HG02981 (cell line): ENCODE data around the gene ERC1.
"Not testable (repeated sequence)": the region's sequence is repeated elsewhere in the genome, so short reads cannot be mapped to it uniquely, and the experiment has no call there.

Source experiments
- ATAC-seq: cut with Tn5 transposase; IDR thresholded peaks from one replicate; pipeline ENCODE4 v1.9.1; 2021; ENCODE audit warnings: mild to moderate bottlenecking, moderate library complexity; ENCODE audit not compliant: unreplicated experiment

The ERC1 gene

DNA sequence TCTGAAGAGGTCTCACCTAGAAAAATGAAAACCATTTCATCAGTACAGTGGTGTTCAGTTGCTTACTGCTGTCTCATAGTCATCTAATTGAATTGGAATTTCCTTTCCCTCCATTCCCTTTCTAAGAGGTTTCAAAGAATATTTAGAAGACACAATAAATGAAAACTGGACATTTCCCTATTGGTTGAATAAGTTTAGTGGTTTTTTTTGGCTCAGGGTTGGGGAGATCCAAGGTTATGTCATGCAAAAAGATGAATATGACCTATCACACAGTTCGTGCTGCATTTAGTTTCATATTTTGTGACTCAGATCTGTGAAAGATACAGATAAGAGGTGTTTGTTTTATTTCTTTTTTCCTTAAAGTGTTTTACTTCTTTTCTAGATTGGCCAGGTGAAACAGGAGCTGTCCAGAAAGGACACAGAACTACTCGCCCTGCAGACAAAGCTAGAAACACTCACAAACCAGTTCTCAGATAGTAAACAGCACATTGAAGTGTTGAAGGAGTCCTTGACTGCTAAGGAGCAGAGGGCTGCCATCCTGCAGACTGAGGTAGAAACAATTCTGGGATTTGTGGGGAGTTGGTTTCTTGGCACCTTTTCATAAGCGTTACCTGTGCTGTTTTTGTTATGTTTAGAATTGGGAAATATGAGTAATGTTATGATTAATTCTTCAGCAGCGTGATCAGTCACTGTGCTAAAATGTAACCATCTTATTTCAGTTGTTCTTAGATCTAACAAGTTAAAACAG is 124.6 kb downstream of the ERC1 start:
- no peak for ATAC-seq

DNA sequence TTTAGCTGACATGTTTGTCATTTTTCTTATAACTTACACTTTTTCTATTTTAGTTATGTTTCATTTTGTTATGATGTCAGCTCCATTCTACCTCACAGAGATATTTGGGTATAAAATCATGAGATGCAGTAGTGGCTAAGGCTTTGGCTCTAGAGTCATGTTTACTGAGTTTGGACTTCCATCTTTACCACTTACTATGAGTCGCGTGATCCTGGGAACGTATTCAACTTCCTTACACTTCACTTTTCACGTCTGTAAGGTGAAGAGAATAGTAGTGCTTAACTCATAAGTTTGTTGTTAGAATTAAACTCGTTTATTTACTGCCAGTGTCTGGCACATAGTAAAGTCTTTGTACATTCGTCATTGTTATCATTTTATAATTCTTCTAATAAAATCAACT is 126.3 kb downstream of the ERC1 start:
- ATAC-seq: no peak

DNA sequence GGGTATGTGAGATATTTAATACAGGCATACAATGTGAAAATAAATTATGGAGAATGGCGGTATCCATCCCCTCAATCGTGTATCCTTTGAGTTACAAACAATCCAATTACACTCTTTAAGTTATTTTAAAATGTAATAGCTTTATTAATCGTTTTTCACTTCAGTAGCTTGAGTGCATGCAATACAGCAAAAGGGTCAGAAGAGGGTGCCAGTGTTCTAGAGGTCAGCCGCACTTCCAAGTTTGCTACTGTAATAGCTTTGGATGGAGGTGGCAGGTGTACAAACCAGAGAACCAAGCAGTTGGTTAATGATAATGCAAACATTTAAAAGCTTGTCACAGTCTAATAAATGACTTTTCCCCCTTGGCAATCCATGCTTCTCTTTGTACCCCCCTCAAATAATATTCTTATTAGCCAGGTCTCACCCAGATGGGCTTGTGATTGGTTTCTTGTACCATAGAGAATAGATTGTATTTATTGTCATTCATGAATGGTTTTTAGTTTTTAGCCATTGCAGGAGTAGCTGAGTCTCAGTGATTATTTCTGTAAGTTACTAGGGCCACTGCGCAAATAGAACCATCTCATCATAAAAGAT is 127.0 kb downstream of the ERC1 start:
- ATAC-seq: no peak

DNA sequence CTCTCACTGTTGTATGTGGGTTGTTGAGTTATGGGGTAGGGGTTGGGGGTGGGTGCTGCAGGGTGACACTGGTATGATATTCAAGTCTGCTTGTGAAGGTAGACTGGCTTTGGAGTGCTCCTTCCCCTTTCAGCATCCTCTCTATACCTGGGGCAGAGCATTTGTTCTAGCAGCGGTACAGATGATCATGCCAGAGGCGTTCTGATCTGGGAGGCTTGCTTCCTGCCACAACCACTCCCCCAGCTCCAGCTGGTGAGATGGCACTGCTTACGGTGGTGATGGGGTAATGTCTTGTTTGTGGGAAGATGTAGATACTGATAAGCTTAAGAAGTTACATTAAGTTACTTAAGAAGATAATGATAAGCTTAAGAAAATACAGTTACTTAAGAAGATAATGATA is 131.8 kb downstream of the ERC1 start:
- no peak for ATAC-seq

DNA sequence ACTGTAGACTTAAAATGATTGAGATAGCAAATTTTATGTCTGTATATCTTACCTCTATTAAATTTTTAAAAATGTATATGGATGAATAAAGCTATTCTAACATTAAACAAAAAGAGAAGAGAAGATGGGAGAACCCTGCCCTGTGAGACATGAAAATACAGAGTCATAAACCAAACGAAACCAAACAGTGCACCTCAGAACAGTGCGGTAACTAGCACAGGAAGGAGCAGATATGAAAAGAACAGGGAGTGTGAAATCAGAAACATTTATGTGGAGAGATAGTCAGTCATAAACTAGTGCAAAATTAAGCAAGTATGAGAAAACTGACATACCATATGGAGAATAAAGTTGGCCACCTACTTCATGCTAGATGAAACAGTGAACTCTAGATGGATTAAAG is 135.1 kb downstream of the ERC1 start:
- ATAC-seq: no peak

DNA sequence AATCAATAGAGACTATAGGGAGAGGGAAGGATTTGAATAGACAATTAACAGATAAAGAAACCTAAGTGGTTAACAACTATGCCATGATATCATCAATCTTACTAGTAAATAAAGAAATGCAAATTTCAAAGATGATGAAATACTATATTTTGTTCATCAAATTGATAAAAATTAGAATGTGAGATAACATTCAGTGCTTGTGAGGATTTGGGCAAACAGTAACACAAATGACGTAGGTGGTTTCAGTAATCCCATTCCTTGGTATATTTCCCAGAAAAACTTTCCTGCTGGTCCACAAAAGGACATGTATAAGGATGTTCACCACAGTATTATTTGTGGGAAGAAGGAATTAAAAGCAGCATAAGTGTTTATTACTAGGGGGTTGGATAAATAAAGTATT is 136.0 kb downstream of the ERC1 start:
- no peak for ATAC-seq

DNA sequence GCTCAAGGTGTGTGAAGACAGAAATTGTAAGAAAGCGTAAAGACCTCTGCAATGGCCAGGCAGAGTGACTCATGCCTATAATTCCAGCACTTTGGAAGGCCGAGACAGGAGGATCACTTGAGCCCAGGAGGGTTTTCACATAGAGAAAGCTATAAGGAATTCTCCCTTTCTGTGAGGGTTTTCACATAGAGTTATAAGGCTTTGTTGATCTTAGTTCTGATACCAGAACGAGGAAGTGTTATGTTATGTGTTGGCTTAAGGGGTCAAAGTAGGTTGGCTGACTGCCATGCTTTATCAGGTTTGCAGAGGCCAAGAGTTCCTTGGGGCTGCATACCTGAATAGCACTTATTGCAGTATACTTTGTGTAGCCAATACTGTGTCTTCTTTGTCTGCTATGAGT is 139.1 kb downstream of the ERC1 start:
- ATAC-seq: no peak

DNA sequence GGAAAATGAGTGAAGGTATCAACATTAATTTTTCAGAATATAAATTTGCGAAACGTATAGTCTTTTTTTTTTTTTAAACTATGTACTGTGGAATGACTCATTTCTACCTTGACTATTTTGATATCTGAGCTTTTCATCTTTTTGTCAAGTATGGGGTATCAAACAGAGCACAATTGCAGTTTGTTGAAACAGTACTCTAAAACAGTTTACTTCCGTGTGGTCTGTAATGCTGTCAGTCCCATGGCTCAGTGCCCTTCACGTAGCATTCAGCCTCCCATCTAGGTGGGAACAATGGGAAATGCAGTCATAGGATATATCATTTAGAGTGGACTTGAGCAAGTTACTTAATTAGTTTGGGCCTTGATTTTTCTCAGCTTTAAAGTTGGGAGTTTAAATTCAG is 139.5 kb downstream of the ERC1 start:
- no peak for ATAC-seq

DNA sequence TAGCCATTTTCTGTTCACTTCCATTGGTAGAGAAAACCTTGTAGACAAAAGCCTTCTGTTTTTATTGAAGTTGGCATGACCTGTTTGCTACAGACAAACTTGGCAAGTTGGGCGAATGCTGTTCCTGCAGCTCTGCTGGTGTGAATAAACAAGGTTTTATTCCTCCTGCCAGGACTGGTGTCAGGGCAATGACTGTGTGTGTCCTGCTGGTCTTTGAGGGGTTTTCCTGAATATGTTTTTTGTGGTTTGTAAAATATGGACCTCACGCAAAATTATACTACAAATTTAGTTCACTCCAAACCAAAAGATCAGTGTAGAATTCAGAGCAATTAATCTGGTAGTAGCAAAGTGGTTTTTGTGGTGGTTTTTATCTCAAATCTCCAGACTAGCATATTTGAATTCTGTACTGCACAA is 140.8 kb downstream of the ERC1 start:
- no peak for ATAC-seq

DNA sequence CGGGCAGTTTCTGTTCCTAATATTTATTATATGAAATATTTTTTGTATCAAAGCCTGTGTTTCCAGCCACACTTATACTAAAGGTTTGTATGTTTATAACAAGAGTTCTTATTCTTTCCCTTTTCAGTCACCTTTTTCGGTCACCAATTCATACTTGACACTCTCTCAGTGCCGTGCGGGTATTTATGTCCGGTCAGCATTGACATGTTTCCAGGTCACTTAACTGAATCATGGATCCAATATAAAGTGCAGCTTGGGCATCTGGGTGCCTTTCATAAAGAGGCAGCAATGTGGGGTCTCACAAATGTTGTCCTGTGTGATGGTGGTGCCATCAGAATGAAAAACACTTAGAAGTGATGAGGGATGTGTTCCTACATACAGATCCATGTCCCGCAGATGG is 141.3 kb downstream of the ERC1 start:
- ATAC-seq: no peak

DNA sequence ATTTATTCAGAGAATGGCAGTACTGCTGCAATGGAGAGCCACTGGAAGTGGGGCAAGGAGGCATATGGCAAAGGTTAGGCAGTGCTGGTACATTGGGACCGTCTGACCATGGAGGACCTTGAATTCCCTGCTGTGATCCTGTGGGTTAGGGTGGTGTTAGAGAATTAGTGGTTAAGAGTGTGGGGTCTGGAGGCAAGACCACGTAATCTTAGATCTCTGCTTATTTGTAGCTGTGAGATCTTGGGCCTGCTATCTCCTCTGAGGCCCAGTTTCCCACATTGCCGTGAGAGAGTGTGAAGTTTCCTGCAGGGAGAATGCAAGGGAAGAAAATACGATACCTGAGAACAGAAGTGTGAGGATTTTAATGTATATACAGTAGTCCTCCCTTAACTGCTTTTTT is 147.7 kb downstream of the ERC1 start:
- ATAC-seq: no peak

DNA sequence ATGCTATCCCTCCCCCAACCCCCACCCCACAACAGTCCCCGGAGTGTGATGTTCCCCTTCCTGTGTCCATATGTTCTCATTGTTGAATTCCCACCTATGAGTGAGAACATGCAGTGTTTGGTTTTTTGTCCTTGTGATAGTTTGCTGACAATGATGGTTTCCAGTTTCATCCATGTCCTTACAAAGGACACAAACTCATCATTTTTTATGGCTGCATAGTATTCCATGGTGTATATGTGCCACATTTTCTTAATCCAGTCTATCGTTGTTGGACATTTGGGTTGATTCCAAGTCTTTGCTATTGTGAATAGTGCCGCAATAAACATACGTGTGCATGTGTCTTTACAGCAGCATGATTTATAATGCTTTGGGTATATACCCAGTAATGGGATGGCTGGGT is 155.7 kb downstream of the ERC1 start:
- ATAC-seq: not testable (repeated sequence)

DNA sequence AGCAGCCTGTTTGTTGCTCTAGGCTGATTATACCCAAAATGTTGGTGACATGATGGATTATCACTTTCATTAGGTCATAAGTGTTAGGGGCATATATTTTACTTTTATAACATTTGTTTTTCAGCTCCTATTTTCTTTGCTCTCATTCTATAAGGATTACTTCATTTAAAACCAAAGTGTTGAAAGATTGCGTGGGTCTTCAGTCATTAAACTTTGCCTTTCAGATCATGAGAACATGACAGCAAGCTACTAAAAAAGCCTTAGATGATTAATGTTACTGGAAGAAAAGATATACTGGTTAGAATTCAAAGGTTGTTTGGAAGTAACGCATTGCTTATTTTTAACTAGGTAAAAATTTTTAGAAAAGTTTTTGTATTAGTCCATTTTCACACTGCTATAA is 156.8 kb downstream of the ERC1 start:
- no peak for ATAC-seq

DNA sequence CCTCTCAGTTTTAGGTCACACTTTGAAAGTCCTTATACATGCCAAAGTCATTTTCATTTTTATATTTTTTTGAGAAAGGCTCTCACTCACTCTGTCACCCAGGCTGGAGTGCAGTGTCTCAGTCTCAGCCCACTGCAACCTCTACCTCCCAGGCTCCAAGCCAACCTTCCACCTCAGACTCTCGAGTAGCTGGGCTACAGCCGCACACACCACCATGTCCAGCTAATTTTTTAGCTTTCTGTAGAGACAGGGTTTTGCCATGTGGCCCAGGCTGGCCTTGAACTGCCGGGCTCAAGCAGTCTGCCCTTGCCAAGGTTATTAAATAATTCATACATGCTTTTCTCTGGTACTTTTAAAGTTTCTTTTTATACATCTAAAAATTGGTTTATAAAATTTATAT is 166.0 kb downstream of the ERC1 start:
- ATAC-seq: no peak

DNA sequence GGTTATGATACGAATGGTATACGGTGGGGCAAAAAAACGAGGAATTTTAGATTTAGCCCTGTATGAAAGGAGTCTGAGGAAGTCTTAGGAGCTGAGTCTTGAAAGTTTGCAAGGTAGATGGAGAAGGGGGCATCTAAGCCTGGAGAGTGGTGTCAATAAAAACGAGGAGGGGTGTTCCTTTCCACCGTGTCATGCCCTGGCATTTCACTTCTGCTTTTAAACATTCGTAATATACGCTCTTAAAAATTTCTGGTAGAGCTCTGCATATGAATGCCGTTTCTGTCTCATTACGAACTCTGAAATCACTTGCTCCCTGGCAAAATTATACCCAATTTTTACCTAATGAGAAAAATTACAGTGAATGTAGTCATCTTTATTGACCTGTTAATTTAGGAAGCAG is 170.2 kb downstream of the ERC1 start:
- ATAC-seq: no peak

DNA sequence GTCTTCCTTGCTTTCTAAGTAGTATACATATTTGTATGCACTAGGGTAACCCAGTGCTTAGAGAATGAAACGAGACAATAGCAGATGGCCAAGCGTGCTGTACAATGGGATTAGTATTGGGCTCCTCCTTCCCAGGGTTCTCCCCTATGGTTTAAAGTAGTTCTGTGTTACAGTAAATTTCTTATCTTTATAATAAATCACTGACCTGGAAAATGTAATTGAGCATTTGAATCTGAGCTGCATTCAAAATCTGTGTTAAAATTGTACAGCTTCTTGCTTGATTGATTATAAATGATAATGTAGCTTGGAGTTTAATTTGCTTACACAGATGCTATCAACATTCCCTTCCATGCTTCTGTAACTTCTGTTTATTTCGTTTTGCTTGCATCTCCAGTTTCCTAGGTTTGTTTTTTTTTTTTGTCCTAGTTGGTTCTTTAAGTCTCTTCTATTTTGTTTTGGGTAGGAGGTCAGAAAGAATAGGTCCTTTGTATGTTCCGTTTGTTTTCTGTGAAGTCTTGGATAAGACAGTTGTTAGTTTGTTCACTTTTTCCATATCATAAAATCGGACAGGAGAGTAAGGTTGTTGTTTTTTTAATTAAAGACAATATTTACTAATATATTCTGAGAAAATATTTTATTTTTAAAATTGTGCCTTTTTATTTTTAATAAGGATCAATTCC is 171.2 kb downstream of the ERC1 start:
- ATAC-seq: no peak

DNA sequence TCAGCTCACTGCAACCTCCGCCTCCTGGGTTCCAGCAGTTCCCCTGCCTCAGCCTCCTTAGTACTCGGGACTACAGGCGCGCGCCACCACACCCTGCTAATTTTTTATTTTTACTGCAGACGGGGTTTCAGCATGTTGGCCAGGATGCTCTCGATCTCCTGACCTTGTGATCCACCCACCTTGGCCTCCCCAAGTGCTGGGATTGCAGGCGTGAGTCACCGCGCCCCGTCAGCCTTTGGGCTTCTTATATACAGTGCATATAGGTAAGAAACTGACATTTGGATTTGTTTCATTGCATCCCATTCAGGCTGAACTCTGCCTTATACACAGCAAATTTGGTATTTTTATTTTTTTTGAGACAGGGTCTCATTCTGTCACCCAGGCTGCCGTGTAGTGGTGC is 176.8 kb downstream of the ERC1 start:
- ATAC-seq: no peak

DNA sequence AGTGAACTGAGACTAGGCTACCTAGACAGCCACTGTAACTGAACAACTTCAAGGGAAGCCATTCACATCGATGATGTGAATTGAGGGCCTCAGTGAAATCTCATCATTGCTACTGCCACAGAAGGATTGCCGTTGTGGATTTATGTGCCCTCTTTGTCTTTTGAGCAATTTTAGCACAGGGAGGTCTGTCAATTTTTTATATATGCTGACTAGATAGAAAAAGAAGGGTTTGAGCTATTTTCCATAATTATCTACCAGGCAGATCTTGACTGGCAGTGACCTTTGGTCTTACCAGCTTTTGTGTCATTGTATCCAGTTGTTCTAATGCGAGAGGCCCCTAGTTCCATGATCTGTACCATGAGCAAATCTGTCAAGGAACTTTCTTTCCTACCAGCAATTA is 179.4 kb downstream of the ERC1 start:
- ATAC-seq: no peak

DNA sequence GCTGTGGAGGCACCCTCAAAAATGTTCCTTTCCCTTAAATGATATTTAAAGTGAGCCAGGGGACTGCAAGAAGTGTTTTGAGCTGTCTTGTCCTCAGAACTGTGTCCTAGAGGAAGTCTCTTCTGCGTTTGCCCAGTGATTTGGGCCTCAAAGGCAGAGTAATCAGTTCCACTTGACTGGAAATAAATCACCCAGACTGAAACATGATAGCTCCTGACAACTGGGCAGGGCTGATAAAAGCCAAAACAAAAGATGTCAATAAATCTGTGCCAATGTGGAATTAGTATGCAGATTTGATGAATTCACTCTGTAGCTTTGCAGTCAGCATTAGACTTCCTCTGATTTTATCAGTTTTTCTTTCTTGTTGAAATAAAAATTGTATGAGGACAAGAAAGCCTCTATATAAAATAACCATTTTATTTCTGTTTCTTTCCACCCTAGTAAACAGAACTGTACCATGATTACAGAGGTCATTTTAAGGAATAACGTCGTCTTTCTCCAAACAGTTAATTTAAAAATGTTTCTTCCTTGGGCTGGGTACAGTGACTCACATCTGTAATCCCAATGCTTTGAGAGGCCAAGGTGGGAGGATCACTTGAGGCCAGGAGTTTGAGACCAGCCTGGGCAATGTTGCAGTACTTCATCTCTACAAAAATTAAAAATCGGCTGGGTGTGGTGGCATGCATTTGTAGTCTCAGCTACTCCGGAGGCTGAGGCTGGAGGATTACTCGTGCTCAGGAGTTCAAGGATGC is 180.8 kb downstream of the ERC1 start:
- ATAC-seq: no peak

DNA sequence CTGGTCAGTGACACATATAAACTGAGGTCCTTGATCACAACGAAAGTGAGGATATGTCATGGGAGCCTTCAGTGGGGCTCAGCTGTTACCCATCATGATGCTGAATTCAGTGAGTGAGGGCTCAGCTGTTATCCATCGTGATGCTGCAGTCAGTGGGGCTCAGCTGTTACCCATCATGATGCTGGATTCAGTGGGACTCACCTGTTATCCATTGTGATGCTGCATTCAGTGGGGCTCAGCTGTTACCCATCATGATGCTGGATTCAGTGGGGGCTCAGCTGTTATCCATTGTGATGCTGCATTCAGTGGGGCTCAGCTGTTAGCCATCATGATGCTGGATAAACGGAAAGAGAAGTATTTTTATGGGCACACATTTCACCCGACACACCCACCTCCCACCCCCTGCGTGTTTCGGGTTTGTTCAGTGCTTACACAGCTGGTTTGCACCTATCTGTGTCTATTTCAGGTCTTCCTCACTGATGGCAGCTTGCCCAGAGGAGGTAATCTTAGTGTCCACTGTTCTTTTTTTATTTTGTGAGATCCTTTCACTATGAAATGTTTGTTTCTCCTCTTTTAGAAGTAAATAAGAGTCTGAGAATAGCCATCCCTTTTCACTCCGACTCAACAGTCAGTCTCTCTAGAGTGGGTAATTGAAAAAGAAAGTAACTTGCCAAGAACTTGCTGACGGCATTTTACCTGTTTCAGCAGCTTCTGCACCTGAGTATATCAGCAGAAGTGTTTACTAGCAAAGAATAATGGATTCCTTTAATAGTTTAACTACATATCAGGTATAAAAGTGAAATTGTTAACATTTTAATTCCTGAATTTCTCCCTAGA is 183.0 kb downstream of the ERC1 start:
- no peak for ATAC-seq

DNA sequence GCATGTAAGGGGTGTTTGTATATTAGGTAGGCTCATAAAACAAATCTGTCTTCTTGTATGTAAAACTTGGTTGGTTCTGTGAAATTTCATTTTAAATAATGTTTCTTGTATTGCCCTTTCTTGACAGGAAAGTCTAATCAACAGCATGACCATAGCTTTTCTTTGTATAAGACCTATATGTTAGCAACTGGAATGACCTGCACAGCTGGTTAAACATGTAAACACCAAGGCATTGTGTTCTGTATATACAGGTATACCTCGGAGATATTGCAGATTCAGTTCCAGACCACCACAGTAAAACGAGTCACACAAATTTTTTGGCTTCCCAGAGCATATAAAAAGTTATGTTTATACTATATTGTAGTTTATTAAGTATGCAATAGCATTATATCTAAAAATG is 183.6 kb downstream of the ERC1 start:
- ATAC-seq: no peak
